Measurements from ENCODE around the gene FAM193B. TPM values are rescaled to one million over a fixed set of nuclear protein-coding genes. Genes with fewer than 3 reads are reported as not detected.

The FAM193B gene
- total and polyA plus RNA-seq, 9 of the 15 experiments (the other 6 are each of a cell fraction or from before 2014, with no cell fraction given), result 4.4 to 76.4 (median 37.3) TPM

GRCh38 chr5:177497292-177498012, 56.9 kb downstream of the FAM193B start, which contains the start of gene PDLIM7 (continued):
- TF ChIP-seq ZNF609 (CRISPR knock-in tag; IDR thresholded peaks at IDR 0.05; ENCODE audit: borderline replicate concordance) (no peak), BCL6 (CRISPR knock-in tag; IDR thresholded peaks at IDR 0.05) (no peak), DNMT1 (IDR thresholded peaks at IDR 0.05) (no peak), GATA2 (CRISPR knock-in tag; IDR thresholded peaks at IDR 0.05) (no peak), SNAPC5 (CRISPR knock-in tag; IDR thresholded peaks at IDR 0.05) (no peak), HLTF (IDR thresholded peaks at IDR 0.05) (no peak), TAF15 (IDR thresholded peaks at IDR 0.05; ENCODE audit: low read depth, low read length) (no peak), TEAD2 (tag; IDR thresholded peaks at IDR 0.05) (no peak), NONO (IDR thresholded peaks at IDR 0.05; ENCODE audit: low read depth in 2 of 2, low read length in 1 of 2) (peak; percentile 65 to 96; a peak in 3 of 4 replicates), MED1 (CRISPR knock-in tag; IDR thresholded peaks at IDR 0.05; ENCODE audit: borderline replicate concordance) (no peak), MAZ (CRISPR knock-in tag; conservative IDR thresholded peaks at IDR 0.05 in 1 of 2, IDR thresholded peaks at IDR 0.05 in 1 of 2) (peak; percentile 85 to 86), TAF1 (IDR thresholded peaks at IDR 0.05; ENCODE audit: control insufficient read depth, extremely low read depth, insufficient read depth, low read length, severe bottlenecking) (peak; percentile 90), PHB (CRISPR knock-in tag; IDR thresholded peaks at IDR 0.05) (0 out of 2 replicates have a peak, but pooled peaks have one; percentile 67), TSHZ1 (CRISPR knock-in tag; IDR thresholded peaks at IDR 0.05) (no peak), SRF (CRISPR knock-in tag; IDR thresholded peaks at IDR 0.05) (no peak), ATF4 (CRISPR knock-in tag; IDR thresholded peaks at IDR 0.05) (no peak)

Measured in K562 (cell line).